ENCODE data around the gene SMPD1. TPM values are rescaled to one million over a fixed set of nuclear protein-coding genes. Genes with fewer than 3 reads are reported as not detected.

The SMPD1 gene
- total RNA-seq, 1 experiment from 2014 or later = 2.8 TPM

DNA sequence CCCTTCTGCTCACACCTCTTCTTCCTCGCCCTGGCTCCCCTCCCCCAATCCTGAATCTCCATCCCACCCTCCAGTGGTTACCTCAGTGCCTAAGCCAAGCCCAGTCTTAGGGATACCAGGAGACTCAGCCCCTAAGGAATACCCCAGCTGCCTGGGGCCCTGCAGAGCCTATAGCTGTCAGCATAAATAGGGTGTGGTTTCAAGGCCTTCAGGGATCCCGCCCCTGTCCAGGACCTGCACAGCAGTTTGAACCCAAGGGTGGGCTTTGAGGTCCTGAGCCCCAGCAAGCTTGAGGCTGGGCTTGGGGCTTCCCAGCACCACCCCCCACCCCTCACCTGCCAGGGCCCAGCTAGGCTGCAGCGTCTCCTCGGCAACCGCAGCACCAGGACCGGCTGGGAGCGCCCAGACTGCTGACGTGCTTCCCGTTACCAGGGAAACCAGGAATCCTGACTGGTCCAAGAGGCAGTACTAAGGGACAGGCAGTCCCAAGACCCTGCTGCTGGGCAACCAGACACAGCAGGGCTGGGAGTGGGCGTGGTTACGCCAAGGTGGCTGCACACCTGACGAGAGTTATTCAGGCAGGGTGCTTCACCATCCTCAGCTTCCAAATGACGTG is 14.9 kb downstream of the SMPD1 start:
- no TSS peak for BruUV-seq (replicated peaks)
- ATAC-seq (no peak), DNase-seq (ENCODE audit: low read depth, low spot score) (no peak)
- H3K79me2 ChIP-seq (ENCODE audit: insufficient read depth, low read length) = no peaks in the 10 kb centered on the region
- no peaks in the 10 kb centered on the region for H3K9me2 ChIP-seq (ENCODE audit: insufficient read depth)
- no peaks in the 10 kb centered on the region for H3K36me3 ChIP-seq (ENCODE audit: control insufficient read depth in 1 of 2, insufficient read depth in 2 of 2, low read length in 2 of 2)
- H3K9me3 ChIP-seq (ENCODE audit: control insufficient read depth in 1 of 2, insufficient read depth in 1 of 2, low read depth in 1 of 2, low read length in 2 of 2) = no peaks in the 10 kb centered on the region
- no peak overlapping the region for H3K27ac ChIP-seq (ENCODE audit: low read depth, low read length)
- H3K27me3 ChIP-seq (ENCODE audit: insufficient read depth, low read length) = no peaks in the 10 kb centered on the region
- CTCF ChIA-PET = no interaction called here
- no peak overlapping the region for H3K4me2 ChIP-seq (ENCODE audit: low read length)
- no peak overlapping the region for H2AFZ ChIP-seq (ENCODE audit: low read depth, low read length, poor library complexity, severe bottlenecking)
- intact Hi-C loops (cut with micrococcal nuclease) = no loop called here
- H3K9ac ChIP-seq (ENCODE audit: low read length) = no peak overlapping the region
- no peaks in the 10 kb centered on the region for H3K4me1 ChIP-seq (ENCODE audit: control insufficient read depth in 1 of 2, insufficient read depth in 2 of 2, low read length in 2 of 2)
- TF ChIP-seq POLR2A (IDR thresholded peaks at IDR 0.05; ENCODE audit: borderline replicate concordance, extremely low read depth, insufficient read depth, insufficient read length) = no peak
- TF ChIP-seq, protein P1, sequence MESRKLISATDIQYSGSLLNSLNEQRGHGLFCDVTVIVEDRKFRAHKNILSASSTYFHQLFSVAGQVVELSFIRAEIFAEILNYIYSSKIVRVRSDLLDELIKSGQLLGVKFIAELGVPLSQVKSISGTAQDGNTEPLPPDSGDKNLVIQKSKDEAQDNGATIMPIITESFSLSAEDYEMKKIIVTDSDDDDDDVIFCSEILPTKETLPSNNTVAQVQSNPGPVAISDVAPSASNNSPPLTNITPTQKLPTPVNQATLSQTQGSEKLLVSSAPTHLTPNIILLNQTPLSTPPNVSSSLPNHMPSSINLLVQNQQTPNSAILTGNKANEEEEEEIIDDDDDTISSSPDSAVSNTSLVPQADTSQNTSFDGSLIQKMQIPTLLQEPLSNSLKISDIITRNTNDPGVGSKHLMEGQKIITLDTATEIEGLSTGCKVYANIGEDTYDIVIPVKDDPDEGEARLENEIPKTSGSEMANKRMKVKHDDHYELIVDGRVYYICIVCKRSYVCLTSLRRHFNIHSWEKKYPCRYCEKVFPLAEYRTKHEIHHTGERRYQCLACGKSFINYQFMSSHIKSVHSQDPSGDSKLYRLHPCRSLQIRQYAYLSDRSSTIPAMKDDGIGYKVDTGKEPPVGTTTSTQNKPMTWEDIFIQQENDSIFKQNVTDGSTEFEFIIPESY (IDR thresholded peaks at IDR 0.05; ENCODE audit: extremely low read depth, insufficient replicate concordance, low read length) = no peak
- no peak for TF ChIP-seq EZH2 (IDR thresholded peaks at IDR 0.05)
- no peak for TF ChIP-seq EGR1 (IDR thresholded peaks at IDR 0.05; ENCODE audit: low read depth)
- TF ChIP-seq CEBPB (IDR thresholded peaks at IDR 0.05; ENCODE audit: low read depth) = no peak
- no peak for TF ChIP-seq POLR2AphosphoS5 (IDR thresholded peaks at IDR 0.05; ENCODE audit: low read depth, low read length)
- no peak for TF ChIP-seq FOSL1 (IDR thresholded peaks at IDR 0.05; ENCODE audit: low read depth)
- TF ChIP-seq SRF (IDR thresholded peaks at IDR 0.05; ENCODE audit: low read depth) = no peak
- TF ChIP-seq ZFX (IDR thresholded peaks at IDR 0.05) = no peak
- no peaks in the 10 kb centered on the region for H4K20me1 ChIP-seq (ENCODE audit: insufficient read depth)
- no peak overlapping the region for H3K4me3 ChIP-seq (replicated peaks in 1 of 2; ENCODE audit: low read depth in 1 of 2, low read length in 2 of 2)
- POLR2A ChIA-PET = no interaction called here
- RAD21 ChIA-PET (ENCODE audit: low non-redundant PET in 1 of 2, low total read pairs in 2 of 2, uncharacterized antibody in 2 of 2, unreplicated experiment in 2 of 2) = no interaction called here

DNA sequence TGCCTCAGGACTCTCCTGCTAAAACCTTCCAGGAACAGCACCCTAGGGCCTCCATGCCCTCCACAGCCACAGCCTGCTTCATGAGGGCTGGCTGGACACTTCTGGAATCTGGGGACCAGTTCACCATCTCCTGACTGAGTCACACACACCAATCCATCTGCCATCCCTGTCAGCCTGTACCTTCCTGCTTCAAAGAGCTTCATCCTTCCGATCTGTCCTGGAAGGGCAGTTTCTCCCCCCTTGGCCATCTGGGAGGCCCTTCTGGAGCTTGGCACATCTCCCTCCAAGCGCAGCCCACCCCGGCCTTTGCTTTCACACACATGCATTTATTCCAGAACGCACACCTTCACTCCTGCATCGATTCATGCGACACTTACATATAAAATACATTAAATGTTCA is 15.6 kb downstream of the SMPD1 start:
- no peaks in the 10 kb centered on the region for H3K9me3 ChIP-seq (ENCODE audit: control insufficient read depth in 1 of 2, insufficient read depth in 1 of 2, low read depth in 1 of 2, low read length in 2 of 2)
- ChIA-PET CTCF (no interaction called here), RAD21 (ENCODE audit: low non-redundant PET in 1 of 2, low total read pairs in 2 of 2, uncharacterized antibody in 2 of 2, unreplicated experiment in 2 of 2) (no interaction called here), POLR2A (no interaction called here)
- H4K20me1 ChIP-seq (ENCODE audit: insufficient read depth) = no peaks in the 10 kb centered on the region
- H3K79me2 ChIP-seq (ENCODE audit: insufficient read depth, low read length) = no peaks in the 10 kb centered on the region
- DNase-seq (ENCODE audit: low read depth, low spot score) (no peak), ATAC-seq (no peak)
- H3K4me3 ChIP-seq (replicated peaks in 1 of 2; ENCODE audit: low read depth in 1 of 2, low read length in 2 of 2) = no peak overlapping the region
- no peak overlapping the region for H3K9ac ChIP-seq (ENCODE audit: low read length)
- H3K27me3 ChIP-seq (ENCODE audit: insufficient read depth, low read length) = no peaks in the 10 kb centered on the region
- no peaks in the 10 kb centered on the region for H3K4me1 ChIP-seq (ENCODE audit: control insufficient read depth in 1 of 2, insufficient read depth in 2 of 2, low read length in 2 of 2)
- H3K4me2 ChIP-seq (ENCODE audit: low read length) = no peak overlapping the region
- intact Hi-C loops (cut with micrococcal nuclease) = no loop called here
- no peak overlapping the region for H3K27ac ChIP-seq (ENCODE audit: low read depth, low read length)
- TF ChIP-seq ELF1 (IDR thresholded peaks at IDR 0.05; ENCODE audit: borderline replicate concordance, low read depth) (no peak), ZFX (IDR thresholded peaks at IDR 0.05) (no peak), POLR2AphosphoS5 (IDR thresholded peaks at IDR 0.05; ENCODE audit: low read depth, low read length) (no peak), SIN3A (IDR thresholded peaks at IDR 0.05; ENCODE audit: low read depth) (no peak), ZNF274 (IDR thresholded peaks at IDR 0.05; ENCODE audit: low read depth, low read length) (no peak), SRF (IDR thresholded peaks at IDR 0.05; ENCODE audit: low read depth) (no peak), EZH2 (IDR thresholded peaks at IDR 0.05) (no peak), TCF7L2 (IDR thresholded peaks at IDR 0.05; ENCODE audit: borderline replicate concordance, extremely low read depth, insufficient read depth, insufficient read length) (no peak), POLR2A (IDR thresholded peaks at IDR 0.05; ENCODE audit: borderline replicate concordance, extremely low read depth, insufficient read depth, insufficient read length) (no peak)
- H3K36me3 ChIP-seq (ENCODE audit: control insufficient read depth in 1 of 2, insufficient read depth in 2 of 2, low read length in 2 of 2) = no peaks in the 10 kb centered on the region
- no TSS peak for BruUV-seq (replicated peaks)
- H3K9me2 ChIP-seq (ENCODE audit: insufficient read depth) = no peaks in the 10 kb centered on the region
- H2AFZ ChIP-seq (ENCODE audit: low read depth, low read length, poor library complexity, severe bottlenecking) = no peak overlapping the region

Measured in HCT116 (cell line).